Measurements from ENCODE around the gene ZIC2.

The ZIC2 gene

DNA sequence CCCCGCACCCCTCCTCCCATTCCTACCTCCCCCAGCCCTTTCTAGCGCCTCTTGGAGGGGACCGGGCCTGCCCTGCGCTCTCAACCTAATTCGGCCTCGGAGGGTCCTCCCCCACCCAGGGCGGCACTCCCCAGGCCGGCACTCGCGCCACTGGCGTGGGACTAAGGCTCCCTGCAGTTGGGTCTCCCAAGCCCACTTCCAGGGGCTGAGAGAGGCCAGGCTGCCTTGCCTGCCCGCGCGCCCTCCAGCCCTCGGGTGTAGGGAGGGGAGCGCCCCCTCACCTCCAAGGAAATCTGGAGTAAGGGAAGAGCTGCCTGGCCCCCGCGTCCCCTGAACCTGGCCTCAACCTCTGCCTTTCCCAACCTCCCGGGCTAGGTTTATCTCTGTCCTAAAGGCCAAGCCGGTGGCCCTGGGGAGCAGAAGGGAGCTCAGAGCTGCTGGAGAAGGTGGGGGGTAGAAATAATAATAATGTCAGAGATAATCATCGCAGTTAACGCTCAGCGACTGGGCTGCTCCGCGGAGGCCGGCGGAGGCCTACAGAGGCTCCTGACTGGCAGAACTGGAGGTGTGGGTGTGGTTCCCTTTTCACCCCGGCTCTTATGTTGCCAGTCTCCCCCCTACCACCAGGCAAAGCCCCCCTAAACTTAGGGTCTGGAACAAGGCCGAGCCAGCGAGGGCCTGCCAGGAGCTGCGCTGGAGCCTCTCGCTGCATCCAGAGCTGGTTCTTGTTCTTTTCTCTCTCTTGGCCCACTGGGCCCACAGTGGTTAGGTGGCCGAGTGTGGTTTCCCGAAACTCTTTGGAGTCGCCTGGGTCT is 9.6 kb downstream of the ZIC2 start:
- no peak for TF ChIP-seq CTCF (conservative IDR thresholded peaks at IDR 0.05; ENCODE audit: control insufficient read depth, insufficient read depth, low read depth, low read length)
- no peak for DNase-seq (ENCODE audit: low read depth)
- no peak overlapping the region for H3K4me3 ChIP-seq (ENCODE audit: control insufficient read depth, low read depth, low read length)

DNA sequence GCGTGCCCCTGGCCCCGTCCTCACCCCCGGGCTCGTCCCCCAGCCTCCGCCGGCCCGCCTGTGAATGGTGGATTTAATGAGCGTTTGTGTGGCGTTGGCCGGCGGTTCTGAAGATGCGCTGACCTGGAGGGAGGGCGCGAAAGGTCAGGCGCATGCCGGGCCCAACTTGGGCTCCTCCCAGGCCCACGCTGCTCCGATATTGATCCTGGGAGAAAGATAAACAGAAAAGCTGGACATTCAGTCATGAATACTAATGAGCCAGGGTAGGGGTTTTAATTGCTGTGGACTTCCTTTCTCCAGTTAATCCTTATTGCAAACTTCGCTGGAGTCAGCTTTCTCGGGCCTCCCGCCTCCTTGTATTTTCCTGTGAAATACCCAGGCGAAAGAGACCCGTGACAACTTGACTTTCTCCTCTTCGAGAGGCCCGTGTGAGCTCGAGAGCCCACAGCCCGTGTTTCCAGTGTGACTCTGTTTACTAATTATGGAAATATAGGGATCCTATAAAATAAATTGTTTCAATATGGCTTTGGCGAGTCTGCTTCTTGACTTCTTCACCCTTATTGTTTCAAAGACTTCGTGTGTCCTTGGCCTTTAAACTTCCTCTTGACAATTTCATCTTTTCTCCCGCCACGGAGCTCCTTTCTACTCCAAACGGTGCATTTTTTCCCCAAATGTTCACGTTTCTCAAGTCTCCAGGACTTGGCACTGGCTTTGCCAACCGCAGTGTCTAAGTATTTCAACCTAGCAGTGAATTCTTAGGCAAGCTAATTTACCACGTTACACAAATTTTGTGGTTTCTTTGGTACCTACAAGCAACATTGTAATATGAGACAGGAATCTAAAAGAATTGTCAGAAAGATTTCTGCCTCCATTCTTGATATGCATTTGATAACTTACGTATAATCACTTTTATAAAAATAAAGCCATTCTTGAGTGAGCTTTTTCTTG is 10.5 kb downstream of the ZIC2 start:
- no peak for TF ChIP-seq CTCF (conservative IDR thresholded peaks at IDR 0.05; ENCODE audit: control insufficient read depth, insufficient read depth, low read depth, low read length)
- DNase-seq (ENCODE audit: low read depth), result no peak
- H3K4me3 ChIP-seq (ENCODE audit: control insufficient read depth, low read depth, low read length), result no peak overlapping the region

DNA sequence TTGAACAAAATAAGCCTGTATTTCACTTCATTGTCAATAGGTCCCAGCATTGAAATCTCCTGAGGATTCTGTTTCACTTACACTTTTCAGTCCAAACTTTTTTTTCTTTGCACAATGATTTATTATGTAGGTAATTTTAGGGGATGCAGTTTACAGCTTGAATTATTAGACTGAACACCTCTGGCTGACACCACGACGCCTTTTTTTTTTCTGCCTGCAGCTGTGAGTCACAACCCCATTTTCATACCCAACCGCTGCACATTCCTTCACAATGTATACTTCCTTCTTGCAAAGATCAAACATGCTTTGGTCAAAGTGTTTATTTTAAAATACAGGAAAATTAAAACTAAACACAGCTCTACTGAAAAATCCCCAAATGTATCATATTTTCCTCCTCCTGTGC is 11.4 kb downstream of the ZIC2 start:
- DNase-seq (ENCODE audit: low read depth), result no peak
- no peak overlapping the region for H3K4me3 ChIP-seq (ENCODE audit: control insufficient read depth, low read depth, low read length)
- TF ChIP-seq CTCF (conservative IDR thresholded peaks at IDR 0.05; ENCODE audit: control insufficient read depth, insufficient read depth, low read depth, low read length), result no peak

- no peak for TF ChIP-seq CTCF (conservative IDR thresholded peaks at IDR 0.05; ENCODE audit: control insufficient read depth, insufficient read depth, low read depth, low read length)
- no peak overlapping the region for H3K4me3 ChIP-seq (ENCODE audit: control insufficient read depth, low read depth, low read length)
- no peak for DNase-seq (ENCODE audit: low read depth)
These were observed 12.4 kb downstream of the ZIC2 start for GRCh38 chr13:99993660-99994637.

DNA sequence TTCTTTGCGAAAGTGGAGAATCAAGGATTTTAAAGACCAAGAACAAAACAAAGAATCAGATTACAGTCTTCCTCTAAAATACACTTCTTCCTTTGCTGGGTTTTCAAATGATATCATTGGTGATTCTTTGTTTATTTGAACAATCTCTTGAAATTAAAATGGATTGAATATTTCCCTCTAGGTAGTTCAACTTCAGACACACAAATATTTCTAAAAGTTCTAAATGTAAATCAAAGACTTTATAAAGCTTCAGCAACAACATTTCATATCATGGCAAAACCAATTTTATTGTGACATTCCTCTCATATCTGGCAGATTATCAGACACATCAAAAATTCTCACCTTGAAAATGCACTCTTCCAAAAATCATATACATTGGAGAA is 13.0 kb downstream of the ZIC2 start:
- H3K4me3 ChIP-seq (ENCODE audit: control insufficient read depth, low read depth, low read length), result no peak overlapping the region
- no peak for TF ChIP-seq CTCF (conservative IDR thresholded peaks at IDR 0.05; ENCODE audit: control insufficient read depth, insufficient read depth, low read depth, low read length)
- no peak for DNase-seq (ENCODE audit: low read depth)

DNA sequence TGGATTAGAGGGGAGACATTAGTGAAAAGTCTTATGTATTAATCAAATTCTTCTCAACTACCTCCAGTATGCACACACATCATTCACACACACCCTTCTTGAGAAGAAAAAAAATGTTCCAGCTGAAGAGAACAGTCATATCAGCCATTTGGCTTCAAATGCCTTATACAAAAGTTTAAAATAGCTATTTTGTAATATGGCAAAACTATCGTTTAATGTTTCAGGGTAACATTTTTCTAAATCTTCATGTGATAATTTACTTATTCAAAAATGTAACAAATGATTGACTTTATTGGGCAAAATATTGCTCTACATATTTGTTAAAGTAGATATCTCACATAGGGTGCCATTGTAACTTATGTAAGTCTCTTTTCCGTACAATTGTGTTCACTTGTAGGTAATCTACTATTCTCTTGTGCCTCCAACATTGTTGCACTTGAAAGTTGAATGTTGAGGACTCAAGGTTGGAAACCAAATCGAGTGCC is 13.6 kb downstream of the ZIC2 start:
- no peak overlapping the region for H3K4me3 ChIP-seq (ENCODE audit: control insufficient read depth, low read depth, low read length)
- no peak for TF ChIP-seq CTCF (conservative IDR thresholded peaks at IDR 0.05; ENCODE audit: control insufficient read depth, insufficient read depth, low read depth, low read length)
- no peak for DNase-seq (ENCODE audit: low read depth)

Data from fibroblast of mammary gland (primary cell).